HCT116 (cell line): ENCODE data around the gene CYP11A1. TPM values are rescaled to one million over a fixed set of nuclear protein-coding genes. Genes with fewer than 3 reads are reported as not detected.

ENCODE experiments used
- ATAC-seq: fragments of 200-7000 bp; cut with Tn5 transposase; 2 replicates; pipeline ENCODE4 v1.9.1; 2020; ENCODE audit warnings: mild to moderate bottlenecking, moderate library complexity
- BruUV-seq: library from RNA; stranded (reverse); fragments of 400-500 nt; replicated peaks from 2 replicates; lab custom pipeline; 2021; lab: Mats Ljungman, UMichigan
- CTCF ChIA-PET: fragments of 300-600 bp; sonication (Branson Sonifier 250); formaldehyde crosslinking; loops from one replicate; lab custom pipeline; 2021; ENCODE audit warnings: antibody characterized with exemption; lab: Charles Lee
- POLR2A ChIA-PET: fragments of 300-600, 350-600 bp; sonication (Branson Sonifier 250); formaldehyde crosslinking; loops from one replicate; lab custom pipeline; 2021; ENCODE audit warnings: antibody characterized with exemption; lab: Charles Lee
- RAD21 ChIA-PET, 2 experiments: fragments of 300-600 bp; sonication (Branson Sonifier 250); formaldehyde crosslinking; loops; one replicate each; lab custom pipeline; 2023; ENCODE audit warnings: low total read pairs in 2 of 2; ENCODE audit not compliant: uncharacterized antibody in 2 of 2, unreplicated experiment in 2 of 2, low non-redundant PET in 1 of 2; lab: Charles Lee
- DNase-seq: peaks from one replicate; pipeline ENCODE4 v3.0.0-alpha.2; 2010; ENCODE audit warnings: low read depth, low spot score
- H2AFZ ChIP-seq: fragments of 200-600 bp; shearing (Covaris generic), sonication (generic); 2 replicates; pipeline ENCODE4 v1.6.1; 2017; ENCODE audit warnings: low read depth, mixed run types, mixed read lengths, antibody characterized with exemption, low read length; ENCODE audit not compliant: poor library complexity, severe bottlenecking
- H3K27ac ChIP-seq: 2 replicates; pipeline ENCODE4 v1.5.1; 2012; ENCODE audit warnings: low read depth, low read length
- H3K27me3 ChIP-seq: fragments of 200-600 bp; sonication (generic); 2 replicates; pipeline ENCODE4 v1.6.1; 2016; ENCODE audit warnings: mixed run types, low read length, mixed read lengths; ENCODE audit not compliant: insufficient read depth
- H3K36me3 ChIP-seq, 2 experiments: fragments of 200-500 bp in 1 of 2; fragments of 200-600 bp in 1 of 2; sonication (Bioruptor generic) in 1 of 2; sonication (generic) in 1 of 2; 2 replicates each; pipeline versions ENCODE4 v1.5.1 to v1.6.1; 2014 to 2016; ENCODE audit warnings: low read length in 2 of 2, inconsistent platforms in 1 of 2, mixed read lengths in 1 of 2, mixed run types in 1 of 2; ENCODE audit not compliant: insufficient read depth in 2 of 2, control insufficient read depth in 1 of 2
- H3K4me1 ChIP-seq, 2 experiments: fragments of 200-600 bp in 1 of 2; sonication (generic) in 1 of 2; 2 replicates each; pipeline versions ENCODE4 v1.5.1 to v1.6.1; 2012 to 2017; ENCODE audit warnings: low read length in 2 of 2, inconsistent platforms in 1 of 2, mild to moderate bottlenecking in 1 of 2, mixed read lengths in 1 of 2, mixed run types in 1 of 2, moderate library complexity in 1 of 2; ENCODE audit not compliant: insufficient read depth in 2 of 2, control insufficient read depth in 1 of 2
- H3K4me2 ChIP-seq: fragments of 200-600 bp; sonication (generic); 2 replicates; pipeline ENCODE4 v1.6.1; 2017; ENCODE audit warnings: mixed run types, low read length, mixed read lengths
- H3K4me3 ChIP-seq, 2 experiments: fragments of 200-600 bp in 1 of 2; sonication (generic) in 1 of 2; replicated peaks in 1 of 2; 2 replicates each; pipeline ENCODE4 v1.5.1; 2011 to 2016; ENCODE audit warnings: low read length in 2 of 2, control low read depth in 1 of 2, low read depth in 1 of 2, mild to moderate bottlenecking in 1 of 2, mixed read lengths in 1 of 2, mixed run types in 1 of 2
- H3K79me2 ChIP-seq: fragments of 200-600 bp; sonication (generic); 2 replicates; pipeline ENCODE4 v1.6.1; 2017; ENCODE audit warnings: mild to moderate bottlenecking, mixed run types, low read length, moderate library complexity, mixed read lengths; ENCODE audit not compliant: insufficient read depth
- H3K9ac ChIP-seq: fragments of 200-600 bp; sonication (generic); 2 replicates; pipeline ENCODE4 v1.6.1; 2016; ENCODE audit warnings: low read length, mixed read lengths
- H3K9me2 ChIP-seq: fragments of 200-600 bp; sonication (generic), shearing (Covaris generic); 2 replicates; pipeline ENCODE4 v1.6.1; 2017; ENCODE audit warnings: mixed run types, mild to moderate bottlenecking, moderate library complexity; ENCODE audit not compliant: insufficient read depth
- H3K9me3 ChIP-seq, 2 experiments: fragments of 200-500 bp in 1 of 2; fragments of 200-600 bp in 1 of 2; sonication (Bioruptor generic) in 1 of 2; sonication (generic) in 1 of 2; 2 replicates each; pipeline ENCODE4 v1.6.1; 2014 to 2017; ENCODE audit warnings: low read length in 2 of 2, mixed read lengths in 2 of 2, inconsistent platforms in 1 of 2, low read depth in 1 of 2, mild to moderate bottlenecking in 1 of 2, mixed run types in 1 of 2, moderate library complexity in 1 of 2; ENCODE audit not compliant: control insufficient read depth in 1 of 2, insufficient read depth in 1 of 2
- H4K20me1 ChIP-seq: fragments of 200-600 bp; sonication (generic), shearing (Covaris generic); 2 replicates; pipeline ENCODE4 v1.6.1; 2017; ENCODE audit warnings: mixed run types, mild to moderate bottlenecking, moderate library complexity; ENCODE audit not compliant: insufficient read depth
- ATF3 ChIP-seq: IDR thresholded peaks from 2 replicates; pipeline ENCODE4 v1.6.1; 2012
- CBX3 ChIP-seq: IDR thresholded peaks from 2 replicates; pipeline ENCODE4 v1.6.1; 2012; ENCODE audit warnings: low read depth
- CEBPB ChIP-seq: IDR thresholded peaks from 2 replicates; pipeline ENCODE4 v1.6.1; 2012; ENCODE audit warnings: low read depth
- ELF1 ChIP-seq: IDR thresholded peaks from 2 replicates; pipeline ENCODE4 v1.6.1; 2012; ENCODE audit warnings: low read depth, borderline replicate concordance
- EZH2 ChIP-seq: fragments of 200-600 bp; sonication (generic); IDR thresholded peaks from 2 replicates; pipeline ENCODE4 v1.6.1; 2017; ENCODE audit warnings: antibody characterized with exemption, mixed run types
- EZH2phosphoT487 ChIP-seq: fragments of 200-600 bp; IDR thresholded peaks from 2 replicates; pipeline ENCODE4 v1.6.1; 2018; ENCODE audit warnings: antibody characterized with exemption, borderline replicate concordance
- MAX ChIP-seq: IDR thresholded peaks from 2 replicates; pipeline ENCODE4 v1.6.1; 2012
- POLR2A ChIP-seq: IDR thresholded peaks from 2 replicates; pipeline ENCODE4 v1.7.0; 2011; ENCODE audit warnings: borderline replicate concordance; ENCODE audit not compliant: insufficient read depth, insufficient read length; ENCODE audit errors: extremely low read depth
- POLR2AphosphoS5 ChIP-seq: IDR thresholded peaks from 2 replicates; pipeline ENCODE4 v1.6.1; 2011; ENCODE audit warnings: mild to moderate bottlenecking, low read depth, low read length, moderate library complexity
- RAD21 ChIP-seq: IDR thresholded peaks from 2 replicates; pipeline ENCODE4 v1.6.1; 2012; ENCODE audit warnings: low read depth, mild to moderate bottlenecking
- REST ChIP-seq: IDR thresholded peaks from 2 replicates; pipeline ENCODE4 v1.6.1; 2012; ENCODE audit warnings: low read depth
- SIN3A ChIP-seq: IDR thresholded peaks from 2 replicates; pipeline ENCODE4 v1.6.1; 2012; ENCODE audit warnings: low read depth
- SP1 ChIP-seq: IDR thresholded peaks from 2 replicates; pipeline ENCODE4 v1.6.1; 2012; ENCODE audit warnings: low read depth
- SRF ChIP-seq: IDR thresholded peaks from 2 replicates; pipeline ENCODE4 v1.6.1; 2012; ENCODE audit warnings: low read depth
- TCF7L2 ChIP-seq: IDR thresholded peaks from 2 replicates; pipeline ENCODE4 v1.7.0; 2011; ENCODE audit warnings: borderline replicate concordance, inconsistent platforms; ENCODE audit not compliant: insufficient read depth, insufficient read length; ENCODE audit errors: extremely low read depth
- YY1 ChIP-seq: IDR thresholded peaks from 2 replicates; pipeline ENCODE4 v1.6.1; 2011; ENCODE audit warnings: low read length, low read depth, moderate library complexity, mild to moderate bottlenecking; ENCODE audit not compliant: insufficient replicate concordance; ENCODE audit errors: extremely low read depth
- intact Hi-C: fragments of 100-400 bp; cut with micrococcal nuclease; formaldehyde crosslinking; loops from 2 replicates; pipeline ENCODE4 v1.10.0; 2022
- total RNA-seq: library from RNA; stranded (reverse); gene quantifications from one replicate; pipeline ENCODE4 v1.2.1, GENCODE V29; 2021; ENCODE audit not compliant: unreplicated experiment

CYP11A1 gene
- total RNA-seq, 1 experiment from 2014 or later = 0.57 TPM

- Histone ChIP-seq H3K4me2 (no peak overlapping the region), H3K9me3 (no peaks in the 10 kb centered on the region), H2AFZ (no peak overlapping the region), H3K36me3 (no peaks in the 10 kb centered on the region), H3K4me1 (no peaks in the 10 kb centered on the region), H3K9ac (no peak overlapping the region), H3K79me2 (no peaks in the 10 kb centered on the region), H3K27me3 (peaks cover 4% of the 10 kb centered on the region; the same call in 1 of the 2 replicates), H4K20me1 (no peaks in the 10 kb centered on the region), H3K9me2 (no peaks in the 10 kb centered on the region), H3K27ac (no peak overlapping the region), H3K4me3 (no peak overlapping the region)
- CTCF ChIA-PET = interaction anchor here (0.7 to 1.2 kb wide), 2 partner anchors 30 to 290 kb away, joined by 3 read pairs; no protein-coding TSS in a partner anchor
- no peak for DNase-seq
- POLR2A ChIA-PET = no interaction called here
- TF ChIP-seq POLR2AphosphoS5 = no peak
- TF ChIP-seq EZH2phosphoT487 = no peak
- no peak for TF ChIP-seq CBX3
- TF ChIP-seq CEBPB = no peak
- TF ChIP-seq ELF1 = no peak
- no peak for TF ChIP-seq YY1
- TF ChIP-seq EZH2 = no peak
- no peak for TF ChIP-seq REST
- no peak for TF ChIP-seq MAX
- no peak for TF ChIP-seq SP1
- no peak for TF ChIP-seq SIN3A
- TF ChIP-seq ATF3 = no peak
- no peak for TF ChIP-seq TCF7L2
- no peak for TF ChIP-seq RAD21
- TF ChIP-seq POLR2A = no peak
- TF ChIP-seq SRF = no peak
- no TSS peak for BruUV-seq
- RAD21 ChIA-PET = no interaction called here
- intact Hi-C loops = no loop called here
- ATAC-seq = no peak
Measured at GRCh38 chr15:74352393-74352910, 15.0 kb downstream of the CYP11A1 start.
